ENCODE data around the gene ABCA12.

DNA sequence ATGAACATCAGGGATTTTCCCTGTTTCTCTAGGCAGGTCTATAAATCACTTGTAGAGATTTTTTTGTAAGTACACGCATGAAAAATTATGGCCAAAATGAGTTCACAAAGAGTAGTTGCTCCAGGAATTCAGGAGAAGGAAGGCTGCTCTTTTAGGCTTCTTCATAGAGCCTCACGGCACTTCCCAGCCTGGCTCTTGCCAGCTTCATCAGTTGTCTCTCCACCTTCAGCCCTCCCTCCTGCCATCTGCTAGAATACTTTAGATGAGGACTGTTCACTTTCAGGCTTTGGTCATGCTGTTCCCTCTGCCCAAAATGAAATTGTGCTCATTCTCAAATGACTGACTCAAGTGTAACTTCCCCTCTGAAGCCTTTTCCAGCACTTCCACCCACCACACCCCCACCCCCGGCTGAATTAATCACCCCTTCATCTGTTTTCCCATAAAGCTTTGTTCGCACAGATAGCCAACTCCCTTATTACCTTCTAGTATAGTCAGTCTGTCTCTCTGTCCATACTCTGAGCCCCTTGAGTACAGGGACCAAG, 1.8 kb upstream of the ABCA12 start:
- TF ChIP-seq POLR2A (IDR thresholded peaks at IDR 0.05), result no peak
- no peak for TF ChIP-seq CTCF (IDR thresholded peaks at IDR 0.05)
